ENCODE data around the gene ABTB2. TPM values are rescaled to one million over a fixed set of nuclear protein-coding genes. Genes with fewer than 3 reads are reported as not detected.

The ABTB2 gene
- total and polyA plus RNA-seq, 10 of the 15 experiments (the other 5 are each of a cell fraction or from before 2014, with no cell fraction given): 0.13 to 2.1 (median 0.72) TPM

DNA sequence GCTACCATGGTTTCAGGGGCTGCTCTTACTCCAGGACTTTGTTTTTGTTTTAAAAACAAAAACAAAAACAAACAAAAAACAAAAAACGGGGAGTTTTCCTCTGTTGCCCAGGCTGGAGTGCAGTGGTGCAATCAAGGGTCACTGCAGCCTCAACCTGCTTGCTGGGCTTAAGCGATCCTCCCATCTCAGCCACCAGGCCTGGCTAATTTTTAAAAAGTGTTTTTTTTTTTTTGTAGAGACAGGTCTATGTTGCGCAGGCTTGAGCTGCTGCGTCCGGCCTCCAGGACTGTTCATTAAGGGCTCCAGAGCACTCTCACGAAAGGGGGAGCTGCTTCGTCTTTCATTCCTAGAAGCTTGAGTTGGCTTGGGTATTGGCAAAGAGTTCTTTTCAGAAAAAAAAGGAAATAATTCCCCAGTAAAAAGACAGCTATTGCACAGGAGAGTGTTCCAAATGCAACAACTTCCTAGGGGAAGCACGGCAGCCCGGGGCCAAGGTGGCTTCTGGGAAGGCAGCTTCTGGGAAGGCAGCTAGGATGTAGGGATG, 173.9 kb downstream of the ABTB2 start:
- ChIA-PET SMC1A (ENCODE audit: uncharacterized antibody, unreplicated experiment) (interaction anchor here (1.3 to 3.6 kb wide), 3 partner anchors 10 to 173 kb away, joined by 3 to 18 read pairs (median 3); no protein-coding TSS in a partner anchor), RAD21 (ENCODE audit: unreplicated experiment) (interaction anchor here (1.6 to 2.0 kb wide), 4 partner anchors 43 to 174 kb away, joined by 5 to 8 read pairs (median 6); partner anchors contain the start of gene ABTB2), POLR2A (no interaction called here), CTCF (interaction anchor here (2.3 kb wide), 1 partner anchor 9 kb away, joined by 11 read pairs; no protein-coding TSS in a partner anchor)
- TF ChIP-seq ZSCAN29 (IDR thresholded peaks at IDR 0.05) (no peak), SIN3A (IDR thresholded peaks at IDR 0.05; ENCODE audit: low read depth, low read length) (no peak), CREB1 (IDR thresholded peaks at IDR 0.05; ENCODE audit: low read depth) (no peak), MEF2A (IDR thresholded peaks at IDR 0.05; ENCODE audit: insufficient read depth, low read depth, low read length) (no peak), EP300 (IDR thresholded peaks at IDR 0.05; ENCODE audit: borderline replicate concordance in 1 of 2, control insufficient read depth in 1 of 2, low read depth in 2 of 2, low read length in 2 of 2) (no peak), LARP7 (IDR thresholded peaks at IDR 0.05) (no peak), E4F1 (IDR thresholded peaks at IDR 0.05; ENCODE audit: borderline replicate concordance, partially characterized antibody) (no peak), YY1 (IDR thresholded peaks at IDR 0.05; ENCODE audit: low read depth, low read length) (no peak), BCL3 (IDR thresholded peaks at IDR 0.05; ENCODE audit: borderline replicate concordance, insufficient read depth, low read depth, low read length, poor library complexity, severe bottlenecking) (no peak), NRF1 (conservative IDR thresholded peaks at IDR 0.05; ENCODE audit: low read depth, low read length) (no peak)
- TF ChIP-seq, protein P1, sequence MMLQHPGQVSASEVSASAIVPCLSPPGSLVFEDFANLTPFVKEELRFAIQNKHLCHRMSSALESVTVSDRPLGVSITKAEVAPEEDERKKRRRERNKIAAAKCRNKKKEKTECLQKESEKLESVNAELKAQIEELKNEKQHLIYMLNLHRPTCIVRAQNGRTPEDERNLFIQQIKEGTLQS (IDR thresholded peaks at IDR 0.05; ENCODE audit: borderline replicate concordance, extremely low read depth, low read depth, low read length): no peak
- TF ChIP-seq, protein P2, sequence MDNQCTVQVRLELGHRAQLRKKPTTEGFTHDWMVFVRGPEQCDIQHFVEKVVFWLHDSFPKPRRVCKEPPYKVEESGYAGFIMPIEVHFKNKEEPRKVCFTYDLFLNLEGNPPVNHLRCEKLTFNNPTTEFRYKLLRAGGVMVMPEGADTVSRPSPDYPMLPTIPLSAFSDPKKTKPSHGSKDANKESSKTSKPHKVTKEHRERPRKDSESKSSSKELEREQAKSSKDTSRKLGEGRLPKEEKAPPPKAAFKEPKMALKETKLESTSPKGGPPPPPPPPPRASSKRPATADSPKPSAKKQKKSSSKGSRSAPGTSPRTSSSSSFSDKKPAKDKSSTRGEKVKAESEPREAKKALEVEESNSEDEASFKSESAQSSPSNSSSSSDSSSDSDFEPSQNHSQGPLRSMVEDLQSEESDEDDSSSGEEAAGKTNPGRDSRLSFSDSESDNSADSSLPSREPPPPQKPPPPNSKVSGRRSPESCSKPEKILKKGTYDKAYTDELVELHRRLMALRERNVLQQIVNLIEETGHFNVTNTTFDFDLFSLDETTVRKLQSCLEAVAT (IDR thresholded peaks at IDR 0.05): no peak
- TF ChIP-seq, protein P3, sequence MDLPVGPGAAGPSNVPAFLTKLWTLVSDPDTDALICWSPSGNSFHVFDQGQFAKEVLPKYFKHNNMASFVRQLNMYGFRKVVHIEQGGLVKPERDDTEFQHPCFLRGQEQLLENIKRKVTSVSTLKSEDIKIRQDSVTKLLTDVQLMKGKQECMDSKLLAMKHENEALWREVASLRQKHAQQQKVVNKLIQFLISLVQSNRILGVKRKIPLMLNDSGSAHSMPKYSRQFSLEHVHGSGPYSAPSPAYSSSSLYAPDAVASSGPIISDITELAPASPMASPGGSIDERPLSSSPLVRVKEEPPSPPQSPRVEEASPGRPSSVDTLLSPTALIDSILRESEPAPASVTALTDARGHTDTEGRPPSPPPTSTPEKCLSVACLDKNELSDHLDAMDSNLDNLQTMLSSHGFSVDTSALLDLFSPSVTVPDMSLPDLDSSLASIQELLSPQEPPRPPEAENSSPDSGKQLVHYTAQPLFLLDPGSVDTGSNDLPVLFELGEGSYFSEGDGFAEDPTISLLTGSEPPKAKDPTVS (IDR thresholded peaks at IDR 0.05; ENCODE audit: low read depth, low read length): no peak
- H4K20me1 ChIP-seq (ENCODE audit: control insufficient read depth, insufficient read depth): no peaks in the 10 kb centered on the region
- H3K79me2 ChIP-seq (ENCODE audit: control insufficient read depth, insufficient read depth, low read length): no peaks in the 10 kb centered on the region
- no peak overlapping the region for H3K27ac ChIP-seq (ENCODE audit: control insufficient read depth, insufficient read depth)
- ATAC-seq: no peak
- no peaks in the 10 kb centered on the region for H3K27me3 ChIP-seq (replicated peaks in 1 of 2; ENCODE audit: control insufficient read depth in 2 of 2, insufficient read depth in 2 of 2, low read length in 1 of 2)
- no peak overlapping the region for H3K4me2 ChIP-seq (ENCODE audit: control insufficient read depth, insufficient read depth)
- H3K36me3 ChIP-seq (ENCODE audit: control insufficient read depth in 2 of 2, insufficient read depth in 2 of 2, low read length in 1 of 2): no peaks in the 10 kb centered on the region; a peak in 1 of 4 replicates
- DNase-seq (ENCODE audit: low read depth, low spot score): no peak
- FAIRE-seq: no peak
- H3K9me3 ChIP-seq (replicated peaks; ENCODE audit: control insufficient read depth, insufficient read depth, low read length): no peaks in the 10 kb centered on the region
- 96% methylated on average over 9 of the region's 9 CpGs for WGBS (ENCODE audit: insufficient coverage, insufficient replicate concordance, low lambda C conversion rate, missing lambda C conversion rate)
- no peak overlapping the region for H3K4me3 ChIP-seq
- BruUV-seq (replicated peaks): no TSS peak
- peaks cover 18% of the 10 kb centered on the region for H3K4me1 ChIP-seq (ENCODE audit: control insufficient read depth, insufficient read depth, low read length)
- intact Hi-C loops (cut with micrococcal nuclease; ENCODE audit: unreplicated experiment) (loop anchor here (5.0 kb wide), 1 partner anchor 308 kb away; no protein-coding TSS in a partner anchor), in situ Hi-C loops (cut with MboI) (no loop called here)
- no peak overlapping the region for H3K9ac ChIP-seq (ENCODE audit: control insufficient read depth, insufficient read depth, low read length)
- H2AFZ ChIP-seq (ENCODE audit: control insufficient read depth, low read depth, low read length): no peak overlapping the region
